Prostate gland (tissue), 2 donors: ENCODE results near the gene ASXL2. TPM values are rescaled to one million over a fixed set of nuclear protein-coding genes. Genes with fewer than 3 reads are reported as not detected.
A peak's percentile ranks its signal among the peaks of the same experiment; 100 is the strongest.

Experiments
- DNase-seq: peaks from one replicate; pipeline ENCODE4 v3.0.0-alpha.2; 2019; ENCODE audit warnings: low spot score
- H3K27ac ChIP-seq, 2 donors: fragments of 200-600 bp; sonication (generic); 2 replicates each; pipeline ENCODE4 v1.5.1; 2017 to 2019
- H3K27me3 ChIP-seq: fragments of 200-600 bp; sonication (generic); replicated peaks from 2 replicates; pipeline ENCODE4 v1.5.1; 2019; ENCODE audit not compliant: insufficient read depth
- H3K36me3 ChIP-seq, 2 donors: fragments of 200-600 bp; sonication (generic); 1 replicate in 1 of 2; 2 replicates in 1 of 2; pipeline versions ENCODE4 v1.5.1 to v1.8.1; 2017 to 2019
- H3K4me1 ChIP-seq: fragments of 200-600 bp; sonication (generic); replicated peaks from 2 replicates; pipeline ENCODE4 v1.5.1; 2019
- H3K4me3 ChIP-seq, 2 donors: fragments of 200-600 bp; sonication (generic); 2 replicates each; pipeline ENCODE4 v1.5.1; 2017 to 2019
- H3K9me3 ChIP-seq: fragments of 200-600 bp; sonication (generic); 2 replicates; pipeline ENCODE4 v1.5.1; 2017
- CTCF ChIP-seq, 4 experiments: fragments of 200-600 bp in 2 of 4; fragments of 450-650 bp in 2 of 4; sonication (generic) in 2 of 4; IDR thresholded peaks; 1 replicate in 3 of 4; 2 replicates in 1 of 4; pipeline ENCODE4 v1.5.1; 2016 to 2019; ENCODE audit warnings: antibody characterized with exemption in 4 of 4, mild to moderate bottlenecking in 2 of 4, moderate library complexity in 2 of 4
- POLR2A ChIP-seq: fragments of 450-650 bp; IDR thresholded peaks from one replicate; pipeline ENCODE4 v1.6.1; 2016; ENCODE audit warnings: antibody characterized with exemption, mild to moderate bottlenecking
- POLR2AphosphoS5 ChIP-seq: sonication (generic); formaldehyde crosslinking; IDR thresholded peaks from one replicate; pipeline ENCODE4 v1.6.1; 2017; ENCODE audit warnings: antibody characterized with exemption
- WGBS: methylation state at CpG from one replicate; pipeline ENCODE4 v1.1.5; 2018; 5-methylcytosine and 5-hydroxymethylcytosine counted together
- intact Hi-C: fragments of 100-400 bp; cut with DNase I; formaldehyde crosslinking; loops from one replicate; pipeline ENCODE4 v1.14.2; 2022
- total RNA-seq, 2 donors: library from RNA; depleted of rRNA; stranded (reverse); fragments of >200 nt; gene quantifications; one replicate each; pipeline ENCODE4 v1.1.0, GENCODE V29; 2016

The ASXL2 gene
- total RNA-seq, 2 donors from 2014 or later = 15.8 to 36.1 TPM

DNA sequence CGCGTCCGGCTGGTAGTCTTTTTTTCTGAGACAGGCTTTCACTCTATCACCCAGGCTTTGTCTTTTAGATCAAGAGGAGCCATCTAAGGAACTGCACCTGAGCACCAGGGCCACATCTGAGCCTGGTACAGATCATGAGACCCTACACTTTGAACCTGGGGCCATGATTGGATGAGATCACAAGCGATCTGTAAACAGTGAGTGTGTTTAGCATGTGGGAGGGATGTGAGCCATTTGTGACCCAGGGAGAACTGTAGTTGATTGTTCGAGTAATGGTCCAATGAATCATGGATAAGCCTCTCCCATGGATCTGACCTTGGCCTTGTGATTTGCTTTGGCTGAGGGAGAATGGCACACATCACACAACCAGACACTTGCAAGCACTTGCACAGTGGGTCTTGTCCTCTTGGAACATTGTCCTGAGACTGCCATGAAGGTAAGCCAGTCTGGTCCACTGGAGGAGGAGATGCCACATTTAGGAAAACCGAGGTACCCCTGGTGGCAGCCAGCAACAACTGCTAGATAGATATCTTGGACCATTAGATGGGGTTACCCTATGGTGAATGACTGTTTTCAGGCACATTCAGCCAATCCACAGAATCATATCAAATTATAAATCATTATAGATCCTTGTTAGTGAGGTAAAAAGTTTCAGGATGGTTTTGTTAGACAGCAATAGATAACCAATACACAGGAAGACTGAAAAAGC lies 185.4 kb downstream of the ASXL2 start:
- TF ChIP-seq CTCF (IDR thresholded peaks at IDR 0.05) (no peak), POLR2AphosphoS5 (no peak), POLR2A (no peak)
- Histone ChIP-seq H3K27me3 (no peaks in the 10 kb centered on the region), H3K4me3 (no peak overlapping the region), H3K4me1 (no peaks in the 10 kb centered on the region), H3K27ac (no peak overlapping the region), H3K9me3 (no peaks in the 10 kb centered on the region), H3K36me3 (no peaks in the 10 kb centered on the region)
- 84% methylated on average over 6 of the region's 6 CpGs for WGBS
- intact Hi-C loops = no loop called here
- DNase-seq = no peak

DNA sequence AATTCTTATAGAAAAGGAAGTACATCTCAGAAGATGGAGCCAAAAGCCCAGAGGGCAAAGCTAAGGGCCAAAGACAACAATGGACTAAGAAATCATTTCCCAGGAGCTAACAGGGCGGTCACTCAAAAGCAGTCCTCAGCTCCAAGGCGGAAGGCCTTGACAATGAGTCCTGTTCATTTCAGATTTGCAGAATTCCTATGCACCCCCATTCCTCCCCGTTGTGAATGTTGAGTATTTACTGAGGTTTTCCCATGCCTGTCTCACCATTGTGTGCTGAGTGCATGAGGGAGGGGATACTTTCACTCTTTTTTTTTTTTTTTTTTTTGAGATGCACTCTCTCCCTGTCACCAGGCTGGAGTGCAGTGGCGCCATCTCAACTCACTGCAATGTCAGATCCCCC lies 186.1 kb downstream of the ASXL2 start:
- no peaks in the 10 kb centered on the region for H3K9me3 ChIP-seq
- DNase-seq = peak; percentile 82
- intact Hi-C loops = no loop called here
- no peaks in the 10 kb centered on the region for H3K27me3 ChIP-seq
- TF ChIP-seq POLR2A = no peak
- peak; percentile 51 for TF ChIP-seq POLR2AphosphoS5
- no peak for TF ChIP-seq CTCF (IDR thresholded peaks at IDR 0.05)
- no peak overlapping the region for H3K4me3 ChIP-seq
- WGBS = 57% methylated on average over 4 of the region's 4 CpGs
- peak overlapping the region in 1 of 2 donors; percentile 25 for H3K27ac ChIP-seq
- no peaks in the 10 kb centered on the region for H3K4me1 ChIP-seq
- H3K36me3 ChIP-seq = no peaks in the 10 kb centered on the region

GRCh38 chr2:25690058-25690457 lies 188.2 kb downstream of the ASXL2 start:
- intact Hi-C loops = no loop called here
- DNase-seq = no peak
- no peaks in the 10 kb centered on the region for H3K27me3 ChIP-seq
- no peaks in the 10 kb centered on the region for H3K4me1 ChIP-seq
- H3K27ac ChIP-seq = no peak overlapping the region
- no peaks in the 10 kb centered on the region for H3K9me3 ChIP-seq
- TF ChIP-seq POLR2A = no peak
- TF ChIP-seq CTCF (IDR thresholded peaks at IDR 0.05) = no peak
- no peak for TF ChIP-seq POLR2AphosphoS5
- WGBS = 32% methylated on average over 1 of the region's 1 CpG
- H3K36me3 ChIP-seq = no peaks in the 10 kb centered on the region
- H3K4me3 ChIP-seq = no peak overlapping the region

DNA sequence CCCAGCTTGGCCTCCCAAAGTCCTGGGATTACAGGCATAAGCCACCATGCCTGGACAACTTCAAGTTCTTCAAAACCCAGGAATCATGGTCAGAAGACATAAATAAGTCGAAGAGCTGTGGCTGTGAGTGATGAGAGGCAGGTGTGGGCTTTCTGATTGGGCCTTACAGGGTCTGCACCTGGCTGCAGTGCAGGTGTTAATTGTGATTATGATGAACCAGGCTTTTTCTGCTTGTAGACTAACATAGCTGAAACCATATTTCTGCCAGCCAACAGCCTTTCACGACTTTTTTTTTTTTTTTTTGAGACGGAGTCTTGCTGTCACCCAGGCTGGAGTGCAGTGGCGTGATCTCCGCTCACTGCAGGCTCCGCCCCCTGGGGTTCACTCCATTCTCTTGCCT lies 190.1 kb downstream of the ASXL2 start:
- Histone ChIP-seq H3K27me3 (no peaks in the 10 kb centered on the region), H3K4me3 (no peak overlapping the region), H3K36me3 (no peaks in the 10 kb centered on the region), H3K4me1 (no peaks in the 10 kb centered on the region), H3K9me3 (no peaks in the 10 kb centered on the region), H3K27ac (no peak overlapping the region)
- DNase-seq = no peak
- TF ChIP-seq POLR2A (no peak), CTCF (IDR thresholded peaks at IDR 0.05) (no peak), POLR2AphosphoS5 (no peak)
- intact Hi-C loops = no loop called here
- 89% methylated on average over 6 of the region's 6 CpGs for WGBS

DNA sequence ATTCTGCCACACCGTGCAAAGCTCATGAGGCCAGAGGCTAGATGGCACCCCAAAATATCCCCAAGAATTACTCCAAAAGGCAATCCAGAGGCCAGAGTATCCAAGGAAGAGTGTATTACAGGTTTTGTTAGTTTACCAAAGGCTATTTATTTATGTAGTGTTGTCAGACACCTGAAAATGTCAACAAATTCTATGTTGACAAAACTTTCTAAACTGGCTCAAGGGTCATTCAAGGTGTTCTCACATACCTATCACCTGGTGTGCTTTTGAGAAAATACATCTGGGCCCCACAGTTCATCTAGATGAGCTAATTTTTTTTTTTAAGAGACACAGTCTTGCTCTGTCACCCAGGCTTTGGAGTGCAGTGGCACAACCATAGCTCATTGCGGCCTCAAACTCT lies 192.5 kb downstream of the ASXL2 start:
- Histone ChIP-seq H3K27me3 (no peaks in the 10 kb centered on the region), H3K36me3 (no peaks in the 10 kb centered on the region), H3K27ac (no peak overlapping the region), H3K4me3 (no peak overlapping the region), H3K9me3 (no peaks in the 10 kb centered on the region), H3K4me1 (no peaks in the 10 kb centered on the region)
- 90% methylated on average over 2 of the region's 2 CpGs for WGBS
- intact Hi-C loops = no loop called here
- DNase-seq = no peak
- TF ChIP-seq POLR2A (no peak), CTCF (IDR thresholded peaks at IDR 0.05) (no peak), POLR2AphosphoS5 (no peak)
